CD4-positive, alpha-beta memory T cell (primary cell): ENCODE results near the gene CDH7. TPM values are rescaled to one million over a fixed set of nuclear protein-coding genes. Genes with fewer than 3 reads are reported as not detected.

Experiments
- CTCF ChIA-PET: fragments of 350-600 bp; sonication (Branson Sonifier 250); formaldehyde crosslinking; loops from one replicate; lab custom pipeline; 2021; ENCODE audit warnings: inconsistent platforms; ENCODE audit not compliant: partially characterized antibody; lab: Charles Lee
- POLR2A ChIA-PET: fragments of 350-600 bp; sonication (Branson Sonifier 250); formaldehyde crosslinking; loops from one replicate; lab custom pipeline; 2021; ENCODE audit not compliant: partially characterized antibody; lab: Charles Lee
- DNase-seq, 5 donors: peaks; one replicate each; pipeline versions ENCODE4 v3.0.0 to v3.0.0-alpha.2; 2020 to 2022; ENCODE audit warnings: mixed read lengths in 1 of 5
- H3K27ac ChIP-seq: one replicate; pipeline ENCODE4 v1.7.0; 2013; ENCODE audit warnings: low read depth, low read length
- H3K27me3 ChIP-seq: 2 replicates; pipeline ENCODE4 v1.7.0; 2013; ENCODE audit warnings: mild to moderate bottlenecking, low read length, moderate library complexity; ENCODE audit not compliant: insufficient read depth
- H3K36me3 ChIP-seq: 2 replicates; pipeline ENCODE4 v1.7.0; 2013; ENCODE audit warnings: mild to moderate bottlenecking, low read length, moderate library complexity; ENCODE audit not compliant: insufficient read depth
- H3K4me1 ChIP-seq: 2 replicates; pipeline ENCODE4 v1.7.0; 2013; ENCODE audit warnings: mild to moderate bottlenecking, low read length, moderate library complexity; ENCODE audit not compliant: insufficient read depth
- H3K4me3 ChIP-seq, 2 donors: one replicate each; pipeline ENCODE4 v1.7.0; 2013; ENCODE audit warnings: low read length in 2 of 2, mild to moderate bottlenecking in 1 of 2
- H3K9me3 ChIP-seq, 2 donors: one replicate each; pipeline ENCODE4 v1.7.0; 2013; ENCODE audit warnings: low read length in 2 of 2, control low read depth in 1 of 2; ENCODE audit not compliant: control insufficient read depth in 1 of 2
- H3K27ac Mint-ChIP-seq, 7 donors: one replicate each; pipeline ENCODE4 v1.8.0; 2020 to 2021; ENCODE audit warnings: mixed read lengths in 7 of 7, mild to moderate bottlenecking in 6 of 7, inconsistent platforms in 3 of 7, moderate library complexity in 3 of 7
- H3K27me3 Mint-ChIP-seq, 2 donors: one replicate each; pipeline ENCODE4 v1.8.0; 2020 to 2021; ENCODE audit warnings: mixed read lengths in 2 of 2
- H3K36me3 Mint-ChIP-seq, 2 donors: one replicate each; pipeline ENCODE4 v1.8.0; 2020 to 2021; ENCODE audit warnings: mixed read lengths in 2 of 2, inconsistent platforms in 1 of 2, mild to moderate bottlenecking in 1 of 2
- H3K4me1 Mint-ChIP-seq, 4 donors: one replicate each; pipeline ENCODE4 v1.8.0; 2020 to 2021; ENCODE audit warnings: mixed read lengths in 4 of 4, mild to moderate bottlenecking in 1 of 4
- H3K4me3 Mint-ChIP-seq, 8 donors: one replicate each; pipeline ENCODE4 v1.8.0; 2020 to 2021; ENCODE audit warnings: mixed read lengths in 8 of 8, mild to moderate bottlenecking in 7 of 8, moderate library complexity in 6 of 8, inconsistent platforms in 3 of 8
- H3K9me3 Mint-ChIP-seq, 8 donors: one replicate each; pipeline ENCODE4 v1.8.0; 2020 to 2021; ENCODE audit warnings: mixed read lengths in 8 of 8, mild to moderate bottlenecking in 5 of 8, inconsistent platforms in 3 of 8, moderate library complexity in 1 of 8
- intact Hi-C: fragments of 100-400 bp; cut with micrococcal nuclease; formaldehyde crosslinking; loops from one replicate; pipeline ENCODE4 v1.15.1; 2023
- polyA plus RNA-seq, 2 donors: library from polyadenylated mRNA; unstranded; fragments of 300-500 nt; fragmentation: Illumina TruSeq; gene quantifications; one replicate each; pipeline ENCODE4 v1.2.3, GENCODE V29; 2021
- total RNA-seq, 2 experiments: library from RNA; stranded (reverse); gene quantifications; one replicate each; pipeline ENCODE4 v1.2.3, GENCODE V29; 2021

Gene CDH7
- total and polyA plus RNA-seq, 4 experiments from 2014 or later, result not detected

DNA sequence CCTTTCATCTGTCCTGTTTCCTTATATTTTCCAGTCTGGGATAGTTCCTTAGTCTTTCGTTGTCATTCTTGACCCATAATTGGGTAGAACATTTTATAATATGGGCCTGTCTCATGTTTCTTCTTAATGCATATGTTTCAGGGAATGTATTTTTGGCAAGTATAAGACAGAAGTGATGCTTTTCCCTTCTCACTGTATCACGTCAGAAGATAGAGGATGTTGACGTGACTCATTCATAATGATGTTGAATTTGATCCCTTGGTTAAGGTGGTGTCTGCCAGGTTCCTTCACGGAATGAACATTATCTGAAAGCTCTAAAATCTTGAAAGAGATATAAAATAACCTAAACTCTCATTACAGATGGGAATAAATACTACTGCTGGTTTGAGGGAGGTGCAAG is 18.8 kb downstream of the CDH7 start:
- ChIA-PET CTCF (no interaction called here), POLR2A (no interaction called here)
- intact Hi-C loops, result no loop called here
- Mint-ChIP-seq H3K27ac (no peak overlapping the region), H3K4me3 (no peak overlapping the region), H3K27me3 (no peaks in the 10 kb centered on the region), H3K9me3 (peaks cover 0 to 12% (median 6%) of the 10 kb centered on the region in 8 donors), H3K36me3 (no peaks in the 10 kb centered on the region), H3K4me1 (no peaks in the 10 kb centered on the region)
- no peaks in the 10 kb centered on the region for H3K4me1 ChIP-seq
- DNase-seq, result no peak
- no peak overlapping the region for H3K4me3 ChIP-seq
- no peaks in the 10 kb centered on the region for H3K27me3 ChIP-seq
- H3K27ac ChIP-seq, result no peak overlapping the region
- H3K9me3 ChIP-seq, result no peaks in the 10 kb centered on the region
- H3K36me3 ChIP-seq, result no peaks in the 10 kb centered on the region

DNA sequence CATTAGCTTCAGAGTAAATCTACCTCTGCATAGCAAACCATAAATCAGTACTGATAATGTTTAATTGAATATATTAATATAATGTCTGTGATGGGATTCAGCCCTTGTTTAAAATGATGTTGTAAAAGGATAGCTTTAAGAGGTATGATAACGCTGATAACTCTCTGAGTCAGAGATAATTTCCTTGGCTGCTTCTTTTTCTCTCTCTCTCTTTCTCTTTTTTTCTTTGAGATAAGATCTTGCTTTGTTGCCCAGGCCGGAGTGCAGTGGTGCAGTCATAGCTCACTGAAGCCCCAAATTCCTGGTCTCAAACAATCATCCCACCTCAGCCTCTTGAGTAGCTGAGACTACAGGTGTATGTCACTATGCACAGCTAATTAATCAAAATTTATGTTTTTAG is 35.7 kb downstream of the CDH7 start:
- CTCF ChIA-PET, result no interaction called here
- no peaks in the 10 kb centered on the region for H3K4me1 ChIP-seq
- no peak overlapping the region for H3K27ac Mint-ChIP-seq

DNA sequence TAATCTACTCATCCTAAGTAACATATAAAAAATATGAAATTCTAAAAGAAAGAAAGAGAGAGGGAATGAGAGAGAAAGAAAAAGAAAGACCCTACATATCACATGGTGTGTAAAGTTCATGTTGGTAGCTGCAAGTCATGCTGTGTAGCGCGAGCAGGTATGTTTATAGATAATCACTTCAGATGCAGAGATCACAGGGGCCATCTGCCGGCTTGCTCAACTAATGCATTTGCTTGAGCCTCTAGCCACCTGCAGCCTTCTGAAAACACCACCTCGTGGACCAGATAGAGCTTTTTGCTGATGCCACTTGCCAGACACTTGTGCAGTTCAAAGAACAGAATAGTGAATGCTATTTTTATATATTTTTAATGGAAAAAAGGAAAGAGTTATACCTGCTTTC is 37.6 kb downstream of the CDH7 start:
- Histone ChIP-seq H3K9me3 (no peaks in the 10 kb centered on the region), H3K27me3 (no peaks in the 10 kb centered on the region), H3K4me3 (no peak overlapping the region), H3K27ac (no peak overlapping the region), H3K36me3 (no peaks in the 10 kb centered on the region), H3K4me1 (no peaks in the 10 kb centered on the region)
- peaks cover 2 to 13% (median 4%) of the 10 kb centered on the region in 8 donors for H3K9me3 Mint-ChIP-seq
- ChIA-PET POLR2A (no interaction called here), CTCF (no interaction called here)
- no peaks in the 10 kb centered on the region for H3K36me3 Mint-ChIP-seq
- H3K27me3 Mint-ChIP-seq, result no peaks in the 10 kb centered on the region
- H3K4me3 Mint-ChIP-seq, result no peak overlapping the region
- DNase-seq, result no peak
- H3K27ac Mint-ChIP-seq, result no peak overlapping the region
- intact Hi-C loops, result no loop called here
- no peaks in the 10 kb centered on the region for H3K4me1 Mint-ChIP-seq

More for the DNA sequence above, 35.7 kb downstream of the CDH7 start:
- POLR2A ChIA-PET, result no interaction called here
- Mint-ChIP-seq H3K4me1 (no peaks in the 10 kb centered on the region), H3K36me3 (no peaks in the 10 kb centered on the region), H3K9me3 (peaks cover 2 to 13% (median 5%) of the 10 kb centered on the region in 8 donors), H3K27me3 (no peaks in the 10 kb centered on the region), H3K4me3 (no peak overlapping the region)
- intact Hi-C loops, result no loop called here
- Histone ChIP-seq H3K4me3 (no peak overlapping the region), H3K9me3 (no peaks in the 10 kb centered on the region), H3K27ac (no peak overlapping the region), H3K27me3 (no peaks in the 10 kb centered on the region), H3K36me3 (no peaks in the 10 kb centered on the region)
- no peak for DNase-seq

DNA sequence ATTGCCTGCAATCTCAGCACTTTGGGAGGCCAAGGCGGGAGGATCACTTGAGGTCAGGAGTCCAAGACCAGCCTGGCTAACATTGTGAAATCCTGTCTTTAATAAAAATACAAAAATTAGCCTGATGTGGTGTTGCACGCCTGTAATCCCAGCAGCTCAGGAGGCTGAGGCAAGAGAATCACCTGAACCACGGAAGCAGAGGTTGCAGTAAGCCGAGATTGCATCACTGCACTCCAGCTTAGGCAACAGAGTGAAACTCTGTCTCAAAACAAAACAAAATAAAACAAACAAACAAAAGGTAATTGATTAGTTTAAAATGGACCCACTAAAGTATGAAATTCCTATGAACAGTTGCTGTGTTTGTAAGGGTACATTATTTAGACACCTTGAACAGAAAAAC is 39.8 kb downstream of the CDH7 start:
- Mint-ChIP-seq H3K9me3 (peaks cover 2 to 18% (median 4%) of the 10 kb centered on the region in 8 donors), H3K4me3 (no peak overlapping the region), H3K4me1 (no peaks in the 10 kb centered on the region), H3K36me3 (no peaks in the 10 kb centered on the region), H3K27me3 (no peaks in the 10 kb centered on the region), H3K27ac (no peak overlapping the region)
- POLR2A ChIA-PET, result no interaction called here
- no peak overlapping the region for H3K27ac ChIP-seq
- H3K27me3 ChIP-seq, result no peaks in the 10 kb centered on the region
- no peaks in the 10 kb centered on the region for H3K9me3 ChIP-seq
- CTCF ChIA-PET, result no interaction called here
- intact Hi-C loops, result no loop called here
- no peak overlapping the region for H3K4me3 ChIP-seq
- H3K4me1 ChIP-seq, result no peaks in the 10 kb centered on the region
- no peaks in the 10 kb centered on the region for H3K36me3 ChIP-seq
- DNase-seq, result no peak

DNA sequence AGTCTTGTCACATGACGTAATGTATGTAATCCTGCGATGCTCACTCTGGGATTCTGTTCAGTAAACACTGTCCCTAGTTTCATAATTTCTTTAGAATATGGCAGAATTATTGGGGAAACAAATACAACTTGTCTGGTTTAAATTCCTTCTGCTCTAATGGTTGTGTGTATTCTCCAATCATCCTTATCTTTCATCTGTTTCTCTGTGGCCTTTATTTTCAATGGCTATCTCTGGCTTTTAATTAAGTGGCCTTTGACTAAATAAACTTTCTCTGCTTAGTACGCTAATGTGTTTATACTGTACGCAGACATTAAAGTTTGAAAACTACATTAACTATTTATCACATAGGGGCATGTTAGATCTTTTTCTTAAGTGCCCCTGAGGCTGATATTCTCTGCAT is 40.9 kb downstream of the CDH7 start:
- no peak overlapping the region for H3K4me3 Mint-ChIP-seq

DNA sequence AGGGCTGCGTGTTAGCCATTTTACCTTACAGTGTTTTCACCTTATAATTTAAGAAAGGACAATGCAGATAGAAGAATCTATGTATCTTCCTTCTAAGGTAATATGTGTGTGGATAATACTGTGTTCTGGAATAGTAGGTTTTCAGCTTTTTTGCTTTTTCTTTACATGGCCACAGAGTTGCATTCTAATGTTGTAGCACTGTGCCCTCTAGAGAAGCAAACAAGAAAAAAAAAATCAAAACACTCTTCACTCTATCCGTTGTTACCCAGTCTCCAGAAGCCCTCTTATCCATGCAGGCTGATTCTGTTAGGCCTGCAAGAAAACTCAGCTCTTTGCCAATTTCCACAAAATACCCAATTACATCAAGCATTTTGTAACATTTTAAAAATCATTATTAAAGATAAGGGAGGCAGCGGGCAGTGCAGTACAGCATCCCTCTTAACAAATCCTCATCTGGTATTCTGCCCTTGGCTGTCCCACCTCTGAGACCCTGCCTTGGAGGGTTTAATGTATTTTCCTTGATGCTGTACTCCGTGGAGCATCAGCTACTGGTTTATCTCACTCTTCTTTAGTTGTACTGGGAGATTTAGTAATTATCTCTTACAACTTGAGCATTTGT is 41.8 kb downstream of the CDH7 start:
- Histone ChIP-seq H3K27ac (no peak overlapping the region), H3K9me3 (no peaks in the 10 kb centered on the region), H3K4me1 (no peaks in the 10 kb centered on the region), H3K27me3 (no peaks in the 10 kb centered on the region), H3K4me3 (no peak overlapping the region), H3K36me3 (no peaks in the 10 kb centered on the region)
- peaks cover 0 to 21% (median 4%) of the 10 kb centered on the region in 8 donors for H3K9me3 Mint-ChIP-seq
- H3K27me3 Mint-ChIP-seq, result no peaks in the 10 kb centered on the region
- H3K4me3 Mint-ChIP-seq, result no peak overlapping the region
- DNase-seq, result no peak
- H3K27ac Mint-ChIP-seq, result no peak overlapping the region
- H3K36me3 Mint-ChIP-seq, result no peaks in the 10 kb centered on the region
- ChIA-PET CTCF (no interaction called here), POLR2A (no interaction called here)
- intact Hi-C loops, result no loop called here
- no peaks in the 10 kb centered on the region for H3K4me1 Mint-ChIP-seq

More for the DNA sequence above, 40.9 kb downstream of the CDH7 start:
- Histone ChIP-seq H3K4me3 (no peak overlapping the region), H3K27ac (no peak overlapping the region), H3K36me3 (no peaks in the 10 kb centered on the region), H3K4me1 (no peaks in the 10 kb centered on the region), H3K9me3 (no peaks in the 10 kb centered on the region), H3K27me3 (no peaks in the 10 kb centered on the region)
- CTCF ChIA-PET, result no interaction called here
- no peaks in the 10 kb centered on the region for H3K4me1 Mint-ChIP-seq
- POLR2A ChIA-PET, result no interaction called here
- no peaks in the 10 kb centered on the region for H3K27me3 Mint-ChIP-seq
- no peak overlapping the region for H3K27ac Mint-ChIP-seq
- intact Hi-C loops, result no loop called here
- peaks cover 0 to 18% (median 4%) of the 10 kb centered on the region in 8 donors for H3K9me3 Mint-ChIP-seq
- H3K36me3 Mint-ChIP-seq, result no peaks in the 10 kb centered on the region
- DNase-seq, result no peak

DNA sequence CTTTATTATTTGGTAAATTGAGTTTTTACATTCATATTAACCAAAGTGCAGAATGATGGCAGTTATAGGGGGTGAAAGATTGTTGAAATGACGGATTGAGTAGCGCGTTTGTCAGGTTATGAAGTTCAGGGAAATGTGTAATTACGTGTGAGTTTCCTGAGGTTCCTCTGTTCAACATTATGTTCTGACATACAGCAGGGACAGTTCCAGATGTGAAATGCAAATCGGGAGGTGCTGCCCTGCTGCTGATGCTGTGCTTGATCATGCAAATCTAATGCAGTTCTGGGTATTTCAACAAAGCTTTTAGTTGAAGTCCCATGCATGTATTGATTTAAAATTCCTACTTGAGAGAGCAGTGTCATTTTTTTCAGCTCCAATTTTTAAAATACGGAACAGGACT is 57.9 kb downstream of the CDH7 start:
- CTCF ChIA-PET, result no interaction called here
- no peak overlapping the region for H3K27ac Mint-ChIP-seq

More for the DNA sequence above, 57.9 kb downstream of the CDH7 start:
- Mint-ChIP-seq H3K9me3 (peaks cover 0 to 5% (median 2%) of the 10 kb centered on the region in 8 donors), H3K27me3 (no peaks in the 10 kb centered on the region), H3K4me1 (no peaks in the 10 kb centered on the region), H3K4me3 (no peak overlapping the region), H3K36me3 (no peaks in the 10 kb centered on the region)
- Histone ChIP-seq H3K4me1 (no peaks in the 10 kb centered on the region), H3K9me3 (no peaks in the 10 kb centered on the region), H3K27ac (no peak overlapping the region), H3K27me3 (no peaks in the 10 kb centered on the region), H3K36me3 (no peaks in the 10 kb centered on the region), H3K4me3 (no peak overlapping the region)
- POLR2A ChIA-PET, result no interaction called here
- intact Hi-C loops, result no loop called here
- no peak for DNase-seq
